ENCODE measurements around the gene SPEM3. TPM values are rescaled to one million over a fixed set of nuclear protein-coding genes. Genes with fewer than 3 reads are reported as not detected.
A peak's percentile ranks its signal among the peaks of the same experiment; 100 is the strongest.

SPEM3 gene
- polyA plus RNA-seq, 3 donors = not detected

DNA sequence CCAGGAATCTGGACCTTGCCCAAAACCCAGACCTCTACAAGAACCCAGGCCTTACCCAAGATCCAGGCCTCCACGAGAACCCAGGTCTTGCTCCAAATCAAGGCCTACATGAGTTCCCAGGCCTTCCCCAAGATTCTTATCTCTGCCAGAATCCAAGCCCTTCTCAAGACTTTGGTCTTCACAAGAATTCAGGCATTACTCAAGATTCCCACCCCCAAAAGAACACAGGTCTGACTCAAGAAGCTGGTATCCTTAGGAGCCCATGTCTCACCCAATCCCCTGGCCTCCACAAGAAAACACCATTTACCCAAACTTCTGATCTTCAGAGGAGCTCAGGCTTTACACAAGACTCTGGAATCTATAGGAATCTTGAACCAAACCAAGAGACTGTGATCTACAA is 2.6 kb downstream of the SPEM3 start:
- no peak for DNase-seq
- Histone ChIP-seq H3K9me3 (replicated peaks in 1 of 2; ENCODE audit: control insufficient read depth in 1 of 2, insufficient read depth in 1 of 2, low read length in 2 of 2) (no peaks in the 10 kb centered on the region), H3K4me2 (replicated peaks; ENCODE audit: extremely low read depth, low read length, poor library complexity, severe bottlenecking) (no peak overlapping the region), H2AFZ (ENCODE audit: insufficient read depth, low read depth, low read length, poor library complexity, severe bottlenecking) (no peak overlapping the region), H4K20me1 (ENCODE audit: insufficient read depth, low read length) (peaks cover under 1% of the 10 kb centered on the region), H3K36me3 (replicated peaks in 1 of 2; ENCODE audit: control insufficient read depth in 1 of 2, insufficient read depth in 2 of 2, low read length in 2 of 2) (no peaks in the 10 kb centered on the region), H3K27ac (ENCODE audit: low read depth in 1 of 2, low read length in 2 of 2) (no peak overlapping the region), H3K9ac (ENCODE audit: insufficient read depth, low read length, poor library complexity, severe bottlenecking) (no peak overlapping the region), H3K4me3 (replicated peaks in 1 of 3; ENCODE audit: low read depth in 2 of 3, low read length in 3 of 3) (no peak overlapping the region), H3K27me3 (ENCODE audit: control insufficient read depth in 2 of 2, insufficient read depth in 2 of 2, low read length in 2 of 2) (no peaks in the 10 kb centered on the region), H3K4me1 (ENCODE audit: control insufficient read depth in 1 of 2, insufficient read depth in 2 of 2, low read length in 2 of 2) (peaks cover 10 to 12% of the 10 kb centered on the region in 2 donors), H3K79me2 (ENCODE audit: insufficient read depth, low read length) (peaks cover 4% of the 10 kb centered on the region)
- Mint-ChIP-seq H3K4me1 (peaks cover 11% of the 10 kb centered on the region), H3K27me3 (ENCODE audit: low read depth in 3 of 3) (no peaks in the 10 kb centered on the region), H3K9me3 (no peaks in the 10 kb centered on the region), H3K27ac (no peak overlapping the region), H3K36me3 (no peaks in the 10 kb centered on the region), H3K4me3 (no peak overlapping the region)
- intact Hi-C loops (cut with micrococcal nuclease) = loop anchor here in 1 of 2 donors (5.0 to 10.0 kb wide), 3 partner anchors 44 to 254 kb away; partner anchors contain the start of genes SENP3, TP53 and WRAP53
- WGBS (ENCODE audit: insufficient coverage) = 100% methylated on average over 1 of the region's 1 CpG
- TF ChIP-seq, protein P1, sequence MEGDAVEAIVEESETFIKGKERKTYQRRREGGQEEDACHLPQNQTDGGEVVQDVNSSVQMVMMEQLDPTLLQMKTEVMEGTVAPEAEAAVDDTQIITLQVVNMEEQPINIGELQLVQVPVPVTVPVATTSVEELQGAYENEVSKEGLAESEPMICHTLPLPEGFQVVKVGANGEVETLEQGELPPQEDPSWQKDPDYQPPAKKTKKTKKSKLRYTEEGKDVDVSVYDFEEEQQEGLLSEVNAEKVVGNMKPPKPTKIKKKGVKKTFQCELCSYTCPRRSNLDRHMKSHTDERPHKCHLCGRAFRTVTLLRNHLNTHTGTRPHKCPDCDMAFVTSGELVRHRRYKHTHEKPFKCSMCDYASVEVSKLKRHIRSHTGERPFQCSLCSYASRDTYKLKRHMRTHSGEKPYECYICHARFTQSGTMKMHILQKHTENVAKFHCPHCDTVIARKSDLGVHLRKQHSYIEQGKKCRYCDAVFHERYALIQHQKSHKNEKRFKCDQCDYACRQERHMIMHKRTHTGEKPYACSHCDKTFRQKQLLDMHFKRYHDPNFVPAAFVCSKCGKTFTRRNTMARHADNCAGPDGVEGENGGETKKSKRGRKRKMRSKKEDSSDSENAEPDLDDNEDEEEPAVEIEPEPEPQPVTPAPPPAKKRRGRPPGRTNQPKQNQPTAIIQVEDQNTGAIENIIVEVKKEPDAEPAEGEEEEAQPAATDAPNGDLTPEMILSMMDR (IDR thresholded peaks at IDR 0.05) = no peak

DNA sequence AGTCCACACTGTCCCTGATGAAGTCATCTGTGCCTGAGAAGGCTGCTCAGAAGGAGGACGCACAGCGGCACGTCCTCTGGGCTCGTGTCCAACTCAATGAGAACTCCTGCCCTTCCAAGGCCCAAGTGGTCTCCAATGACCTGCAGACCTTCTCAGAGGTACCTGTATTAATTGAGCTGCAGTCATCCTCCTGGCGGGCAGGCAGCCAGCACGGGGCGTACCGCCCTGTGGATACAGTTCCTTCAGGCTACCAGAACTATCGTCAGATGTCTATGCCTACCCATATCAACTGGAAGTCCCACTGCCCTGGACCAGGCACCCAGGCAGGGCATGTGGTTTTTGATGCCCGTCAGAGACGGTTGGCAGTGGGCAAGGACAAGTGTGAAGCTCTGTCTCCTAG is 3.6 kb downstream of the SPEM3 start:
- Histone ChIP-seq H2AFZ (ENCODE audit: insufficient read depth, low read depth, low read length, poor library complexity, severe bottlenecking) (no peak overlapping the region), H3K27me3 (ENCODE audit: control insufficient read depth in 2 of 2, insufficient read depth in 2 of 2, low read length in 2 of 2) (no peaks in the 10 kb centered on the region), H3K4me2 (replicated peaks; ENCODE audit: extremely low read depth, low read length, poor library complexity, severe bottlenecking) (no peak overlapping the region), H4K20me1 (ENCODE audit: insufficient read depth, low read length) (peaks cover 10% of the 10 kb centered on the region), H3K9ac (ENCODE audit: insufficient read depth, low read length, poor library complexity, severe bottlenecking) (no peak overlapping the region), H3K4me1 (ENCODE audit: control insufficient read depth in 1 of 2, insufficient read depth in 2 of 2, low read length in 2 of 2) (peaks cover 20 to 22% of the 10 kb centered on the region in 2 donors), H3K27ac (ENCODE audit: low read depth in 1 of 2, low read length in 2 of 2) (no peak overlapping the region), H3K79me2 (ENCODE audit: insufficient read depth, low read length) (peaks cover 8% of the 10 kb centered on the region), H3K9me3 (replicated peaks in 1 of 2; ENCODE audit: control insufficient read depth in 1 of 2, insufficient read depth in 1 of 2, low read length in 2 of 2) (no peaks in the 10 kb centered on the region), H3K4me3 (replicated peaks in 1 of 3; ENCODE audit: low read depth in 2 of 3, low read length in 3 of 3) (no peak overlapping the region), H3K36me3 (replicated peaks in 1 of 2; ENCODE audit: control insufficient read depth in 1 of 2, insufficient read depth in 2 of 2, low read length in 2 of 2) (no peaks in the 10 kb centered on the region)
- Mint-ChIP-seq H3K4me1 (peaks cover 18% of the 10 kb centered on the region), H3K4me3 (no peak overlapping the region), H3K27me3 (ENCODE audit: low read depth in 3 of 3) (peaks cover 0 to 2% (median 0%) of the 10 kb centered on the region in 3 donors), H3K36me3 (no peaks in the 10 kb centered on the region), H3K27ac (peak overlapping the region in 1 of 7 donors; percentile 45), H3K9me3 (no peaks in the 10 kb centered on the region)
- no peak for DNase-seq
- 94% methylated on average over 10 of the region's 11 CpGs for WGBS (ENCODE audit: insufficient coverage)
- TF ChIP-seq, protein P1 (IDR thresholded peaks at IDR 0.05) = no peak
- intact Hi-C loops (cut with micrococcal nuclease) = loop anchor here in 1 of 2 donors (5.0 to 10.0 kb wide), 3 partner anchors 45 to 253 kb away; partner anchors contain the start of genes SENP3, TP53 and WRAP53
